ENCODE results near the gene ETV3. TPM values are rescaled to one million over a fixed set of nuclear protein-coding genes. Genes with fewer than 3 reads are reported as not detected.

ETV3 gene
- total and polyA plus RNA-seq, 2 of the 8 experiments (the other 6 are each of a cell fraction or from before 2014, with no cell fraction given), result 6.0 to 23.8 TPM

DNA sequence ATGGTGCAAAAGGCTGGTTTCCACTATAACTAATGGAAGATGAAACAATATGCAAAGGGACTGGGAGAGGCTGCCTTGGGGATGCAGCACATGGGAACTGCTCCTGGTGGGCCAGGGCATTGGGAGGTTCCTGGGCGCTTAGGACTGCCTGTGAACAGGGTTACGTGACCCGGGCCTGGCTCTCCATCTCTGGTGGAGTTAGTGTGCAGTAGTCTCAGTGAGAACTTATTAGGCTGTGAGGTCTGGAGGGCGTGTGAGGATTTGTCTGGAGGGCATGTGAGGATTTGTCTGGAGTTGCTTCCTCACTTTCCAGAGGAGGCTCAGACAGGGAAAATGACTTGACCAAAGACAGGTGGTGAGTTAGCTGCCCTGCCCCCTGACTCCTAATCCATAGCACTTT is 37.0 kb downstream of the ETV3 start:
- Histone ChIP-seq H3K4me1 (replicated peaks in 1 of 4; ENCODE audit: control insufficient read depth in 3 of 4, insufficient read depth in 4 of 4, low read length in 3 of 4) (peaks cover 0 to 4% (median 0%) of the 10 kb centered on the region in 4 experiments; a peak in 1 of 7 replicates), H2BK120ac (replicated peaks; ENCODE audit: low read depth, low read length) (no peak overlapping the region), H2AK5ac (ENCODE audit: low read depth, low read length) (no peak overlapping the region), H3K9ac (replicated peaks in 1 of 4; ENCODE audit: extremely low read depth in 1 of 4, low read depth in 3 of 4, low read length in 3 of 4) (no peak overlapping the region), H4K20me1 (replicated peaks in 1 of 2; ENCODE audit: control insufficient read depth in 1 of 2, insufficient read depth in 2 of 2, low read length in 2 of 2) (no peaks in the 10 kb centered on the region), H4K5ac (ENCODE audit: insufficient read length, low read depth, low read length) (no peak overlapping the region), H3K56ac (replicated peaks; ENCODE audit: insufficient read length, low read depth, low read length) (no peak overlapping the region), H3K4ac (replicated peaks; ENCODE audit: insufficient read length, low read depth, low read length) (no peak overlapping the region), H3K4me3 (ENCODE audit: extremely low read depth in 1 of 4, insufficient read depth in 2 of 4, low read depth in 3 of 4, low read length in 4 of 4) (no peak overlapping the region), H2BK15ac (ENCODE audit: low read length) (no peak overlapping the region), H3K23me2 (ENCODE audit: low read depth, low read length) (0 out of 2 replicates have a peak, but pooled peaks cover 2% of the 10 kb centered on the region), H3K18ac (ENCODE audit: extremely low read depth, low read length) (no peak overlapping the region), H4K8ac (ENCODE audit: extremely low read depth, insufficient read depth, low read length) (no peak overlapping the region), H2BK12ac (ENCODE audit: low read depth, low read length) (peak overlapping the region; percentile 33; the same call in 1 of the 2 replicates), H2BK5ac (ENCODE audit: low read depth, low read length) (no peak overlapping the region), H3K27me3 (replicated peaks in 1 of 4; ENCODE audit: control insufficient read depth in 3 of 4, extremely low read depth in 1 of 4, insufficient read depth in 3 of 4, low read length in 3 of 4) (peaks cover 0 to 2% (median 0%) of the 10 kb centered on the region in 4 experiments; a peak in 1 of 7 replicates), H3K79me2 (ENCODE audit: control insufficient read depth in 1 of 2, insufficient read depth in 2 of 2, low read length in 2 of 2) (no peaks in the 10 kb centered on the region), H3K36me3 (ENCODE audit: control insufficient read depth in 2 of 4, insufficient read depth in 4 of 4, low read length in 3 of 4) (no peaks in the 10 kb centered on the region), H3K4me2 (ENCODE audit: insufficient read depth in 1 of 2, low read depth in 2 of 2, low read length in 2 of 2) (no peak overlapping the region), H3K23ac (ENCODE audit: insufficient read length) (no peak overlapping the region), H3K9me3 (ENCODE audit: insufficient read depth in 2 of 2, low read depth in 1 of 2, low read length in 1 of 2) (no peaks in the 10 kb centered on the region), H3K79me1 (ENCODE audit: low read depth, low read length) (no peaks in the 10 kb centered on the region), H2AFZ (ENCODE audit: low read length) (no peak overlapping the region), H4K91ac (replicated peaks; ENCODE audit: insufficient read length, low read length) (no peak overlapping the region), H2BK20ac (ENCODE audit: low read length) (0 out of 2 replicates have a peak overlapping the region, but pooled peaks have one; percentile 61), H3K14ac (ENCODE audit: insufficient read length) (no peak overlapping the region), H3K27ac (ENCODE audit: low read depth, low read length) (no peak overlapping the region)
- CTCF ChIA-PET (ENCODE audit: partially characterized antibody), result interaction anchor here (1.1 to 8.1 kb wide), 4 partner anchors 11 to 56 kb away, joined by 3 to 52 read pairs (median 21); no protein-coding TSS in a partner anchor
- 82% methylated on average over 4 of the region's 4 CpGs; no CpG with 5 or more reads in 1 of the 2 experiments for WGBS, 2 experiments (ENCODE audit: extremely low coverage in 1 of 2, insufficient coverage in 1 of 2, insufficient read length in 1 of 2, insufficient replicate concordance in 2 of 2, low coverage in 1 of 2, low lambda C conversion rate in 2 of 2, missing lambda C conversion rate in 1 of 2)
- POLR2A ChIA-PET (ENCODE audit: partially characterized antibody), result interaction anchor here (0.6 kb wide), 1 partner anchor 26 kb away, joined by 3 read pairs; no protein-coding TSS in a partner anchor
- DNase-seq (ENCODE audit: low read depth in 1 of 2, low spot score in 2 of 2), result no peak
- no peak for TF ChIP-seq SUZ12 (IDR thresholded peaks at IDR 0.05; ENCODE audit: low read length)
- no peak for TF ChIP-seq KDM1A (IDR thresholded peaks at IDR 0.05; ENCODE audit: borderline replicate concordance, low read length)
- no peak for TF ChIP-seq MAFK (IDR thresholded peaks at IDR 0.05; ENCODE audit: low read depth, low read length)
- TF ChIP-seq GTF2F1 (IDR thresholded peaks at IDR 0.05; ENCODE audit: borderline replicate concordance, low read depth, low read length), result no peak
- no peak for TF ChIP-seq POLR2AphosphoS5 (IDR thresholded peaks at IDR 0.05; ENCODE audit: low read depth, low read length)
- TF ChIP-seq JUND (IDR thresholded peaks at IDR 0.05; ENCODE audit: low read length), result no peak
- TF ChIP-seq PHF8 (conservative IDR thresholded peaks at IDR 0.05; ENCODE audit: low read depth, low read length), result no peak
- no peak for TF ChIP-seq USF2 (IDR thresholded peaks at IDR 0.05; ENCODE audit: low read length)
- TF ChIP-seq TAF7 (optimal IDR thresholded peaks at IDR 0.05; ENCODE audit: borderline replicate concordance, low read depth, low read length), result no peak
- no peak for TF ChIP-seq SP4 (IDR thresholded peaks at IDR 0.05; ENCODE audit: low read length)
- TF ChIP-seq HDAC2 (IDR thresholded peaks at IDR 0.05; ENCODE audit: borderline replicate concordance in 1 of 2, low read depth in 2 of 2, low read length in 2 of 2), result no peak
- TF ChIP-seq EZH2 (IDR thresholded peaks at IDR 0.05; ENCODE audit: low read depth, low read length, severe bottlenecking), result no peak
- FAIRE-seq, result no peak

All from H1 (cell line).